MCF 10A (cell line): Measurements from ENCODE around the gene SLC5A10. TPM values are rescaled to one million over a fixed set of nuclear protein-coding genes. Genes with fewer than 3 reads are reported as not detected.

Source experiments
- BruUV-seq: library from RNA; stranded (reverse); fragments of 400-500 nt; replicated peaks from 2 replicates; lab custom pipeline; 2021; lab: Mats Ljungman, UMichigan
- CTCF ChIA-PET: fragments of 300-600 bp; sonication (Branson Sonifier 250); formaldehyde crosslinking; extraction: SDS; loops from one replicate; lab custom pipeline; 2021; ENCODE audit warnings: antibody characterized with exemption, inconsistent platforms; lab: Yijun Ruan, JAX
- POLR2A ChIA-PET: fragments of 300-600, 350-650 bp; sonication (Branson Sonifier 250); formaldehyde crosslinking; extraction: SDS; loops from one replicate; lab custom pipeline; 2020; ENCODE audit warnings: antibody characterized with exemption, inconsistent platforms; lab: Yijun Ruan, JAX
- DNase-seq: peaks from one replicate; pipeline ENCODE4 v3.0.0-alpha.2; 2018; ENCODE audit not compliant: unreplicated experiment
- H3K27ac Mint-ChIP-seq: one replicate; pipeline ENCODE4 v1.8.0; 2022; ENCODE audit warnings: mild to moderate bottlenecking, low read depth, mixed read lengths; ENCODE audit not compliant: unreplicated experiment
- H3K27me3 Mint-ChIP-seq: one replicate; pipeline ENCODE4 v1.8.0; 2022; ENCODE audit warnings: mixed read lengths; ENCODE audit not compliant: insufficient read depth, unreplicated experiment
- H3K36me3 Mint-ChIP-seq: one replicate; pipeline ENCODE4 v1.8.0; 2022; ENCODE audit warnings: mild to moderate bottlenecking, moderate library complexity, mixed read lengths; ENCODE audit not compliant: insufficient read depth, unreplicated experiment
- H3K4me1 Mint-ChIP-seq: one replicate; pipeline ENCODE4 v1.8.0; 2022; ENCODE audit warnings: mixed read lengths; ENCODE audit not compliant: insufficient read depth, unreplicated experiment
- H3K4me3 Mint-ChIP-seq: one replicate; pipeline ENCODE4 v1.8.0; 2022; ENCODE audit warnings: mild to moderate bottlenecking, moderate library complexity, mixed read lengths; ENCODE audit not compliant: unreplicated experiment
- H3K9me3 Mint-ChIP-seq: one replicate; pipeline ENCODE4 v1.8.0; 2022; ENCODE audit warnings: mixed read lengths; ENCODE audit not compliant: unreplicated experiment
- CTCF ChIP-seq: fragments of 200-600 bp; IDR thresholded peaks from one replicate; pipeline ENCODE4 v1.8.0; 2022; ENCODE audit warnings: antibody characterized with exemption, mild to moderate bottlenecking; ENCODE audit not compliant: unreplicated experiment
- intact Hi-C: fragments of 100-400 bp; cut with micrococcal nuclease; formaldehyde crosslinking; loops from 2 replicates; pipeline ENCODE4 v1.14.1; 2022
- total RNA-seq: library from RNA; stranded (reverse); gene quantifications from 2 replicates; pipeline ENCODE4 v1.2.3, GENCODE V29; 2022

Gene SLC5A10
- total RNA-seq, 1 experiment from 2014 or later, result 0.16 TPM

- TF ChIP-seq CTCF, result no peak
- BruUV-seq, result no TSS peak
- peaks cover 5% of the 10 kb centered on the region for H3K4me1 Mint-ChIP-seq
- ChIA-PET POLR2A (interaction anchor here (0.8 kb wide), 1 partner anchor 41 kb away, joined by 8 read pairs; the partner anchor contains the start of gene FAM83G), CTCF (interaction anchor here (1.1 to 3.3 kb wide), 2 partner anchors 41 to 60 kb away, joined by 3 to 22 read pairs; partner anchors contain the start of gene FAM83G)
- no peak overlapping the region for H3K27ac Mint-ChIP-seq
- no peaks in the 10 kb centered on the region for H3K36me3 Mint-ChIP-seq
- no peaks in the 10 kb centered on the region for H3K27me3 Mint-ChIP-seq
- H3K9me3 Mint-ChIP-seq, result no peaks in the 10 kb centered on the region
- no peak overlapping the region for H3K4me3 Mint-ChIP-seq
- intact Hi-C loops, result no loop called here
- no peak for DNase-seq
Measured at GRCh38 chr17:18963126-18964017, 11.4 kb downstream of the SLC5A10 start.

DNA sequence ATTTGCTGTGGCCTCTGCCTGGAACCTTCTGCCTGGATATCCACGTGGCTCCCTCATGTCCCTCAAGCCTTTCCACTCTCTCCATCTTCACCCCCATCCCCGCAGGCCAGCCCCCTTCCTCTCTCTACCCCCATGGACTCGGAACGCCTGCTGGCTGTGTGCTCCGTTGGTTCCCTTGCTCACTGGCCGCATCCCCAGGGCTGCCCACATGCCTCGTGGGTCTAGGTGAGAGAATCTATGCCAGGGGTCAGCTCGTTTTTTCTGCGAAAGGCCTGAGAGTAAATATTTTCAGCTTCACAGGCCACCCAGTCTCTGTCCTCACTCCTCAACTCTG, 12.0 kb downstream of the SLC5A10 start:
- ChIA-PET POLR2A (no interaction called here), CTCF (no interaction called here)
- no peak for TF ChIP-seq CTCF
- H3K9me3 Mint-ChIP-seq, result no peaks in the 10 kb centered on the region
- intact Hi-C loops, result no loop called here
- no peak for DNase-seq
- peaks cover 5% of the 10 kb centered on the region for H3K4me1 Mint-ChIP-seq
- no peak overlapping the region for H3K27ac Mint-ChIP-seq
- BruUV-seq, result no TSS peak
- no peaks in the 10 kb centered on the region for H3K27me3 Mint-ChIP-seq
- no peaks in the 10 kb centered on the region for H3K36me3 Mint-ChIP-seq
- no peak overlapping the region for H3K4me3 Mint-ChIP-seq

DNA sequence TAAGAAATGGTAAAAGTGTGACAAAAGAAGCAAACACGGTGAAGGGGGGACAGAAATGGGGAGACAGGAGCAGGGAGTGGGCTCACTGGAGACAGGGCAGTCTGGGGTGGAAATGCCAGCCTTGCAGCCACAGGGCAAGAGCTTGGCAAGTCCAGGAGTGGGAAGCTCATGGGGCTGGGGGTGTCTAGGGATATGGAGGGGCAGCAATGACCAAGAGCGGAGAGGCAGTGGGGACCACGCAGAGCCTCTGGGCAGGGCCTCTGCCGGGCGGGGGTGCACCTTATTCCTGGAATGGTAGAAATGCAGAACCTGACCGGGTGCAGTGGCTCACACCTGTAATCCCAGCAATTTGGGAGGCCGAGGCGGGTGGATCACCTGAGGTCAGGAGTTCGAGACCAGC, 12.6 kb downstream of the SLC5A10 start:
- peaks cover 5% of the 10 kb centered on the region for H3K36me3 Mint-ChIP-seq
- H3K27me3 Mint-ChIP-seq, result no peaks in the 10 kb centered on the region
- H3K9me3 Mint-ChIP-seq, result no peaks in the 10 kb centered on the region
- POLR2A ChIA-PET, result no interaction called here
- intact Hi-C loops, result no loop called here
- H3K27ac Mint-ChIP-seq, result no peak overlapping the region
- H3K4me1 Mint-ChIP-seq, result peaks cover 9% of the 10 kb centered on the region
- CTCF ChIA-PET, result no interaction called here
- DNase-seq, result no peak
- no TSS peak for BruUV-seq
- no peak overlapping the region for H3K4me3 Mint-ChIP-seq
- no peak for TF ChIP-seq CTCF

DNA sequence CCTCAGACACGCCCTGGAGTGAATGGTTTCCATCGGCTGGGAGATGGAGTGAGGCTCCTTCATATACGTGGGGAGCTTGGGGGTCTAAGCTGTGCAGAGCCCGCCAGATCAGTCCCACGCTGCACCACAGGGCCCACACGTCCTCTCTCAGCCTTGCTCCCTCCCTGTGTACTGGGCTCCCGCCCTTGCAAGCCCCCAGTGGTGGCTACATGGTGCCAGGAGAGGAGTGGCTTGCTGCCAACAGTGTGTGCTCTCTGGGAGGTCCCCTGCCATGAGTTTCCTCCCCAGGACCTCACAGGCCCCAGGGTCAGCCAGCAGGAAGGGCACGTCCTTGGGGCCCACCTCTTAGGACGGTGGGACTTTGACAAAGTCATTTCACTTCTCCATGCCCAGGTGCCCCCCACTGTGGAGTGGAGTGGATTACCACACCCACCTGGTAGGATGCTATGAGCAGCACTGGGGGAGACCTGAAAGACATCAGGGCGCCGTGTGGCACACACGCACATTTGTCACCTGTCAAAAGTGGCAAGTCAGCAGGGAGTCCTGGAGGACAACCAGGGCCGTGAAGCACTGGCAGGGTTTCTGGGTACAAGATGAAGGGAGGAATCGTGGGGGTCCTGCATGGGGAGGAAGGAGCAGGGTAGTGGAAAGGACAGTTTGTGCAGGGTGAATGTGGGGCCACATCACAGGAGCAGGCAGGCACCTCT, 13.7 kb downstream of the SLC5A10 start:
- Mint-ChIP-seq H3K36me3 (peaks cover 11% of the 10 kb centered on the region), H3K27me3 (no peaks in the 10 kb centered on the region), H3K4me3 (no peak overlapping the region), H3K4me1 (peaks cover 13% of the 10 kb centered on the region), H3K9me3 (no peaks in the 10 kb centered on the region), H3K27ac (no peak overlapping the region)
- intact Hi-C loops, result no loop called here
- TF ChIP-seq CTCF, result no peak
- BruUV-seq, result no TSS peak
- ChIA-PET CTCF (interaction anchor here (0.6 kb wide), 1 partner anchor 10 kb away, joined by 4 read pairs; no protein-coding TSS in a partner anchor), POLR2A (interaction anchor here (0.6 kb wide), 1 partner anchor 110 kb away, joined by 3 read pairs; no protein-coding TSS in a partner anchor)
- no peak for DNase-seq
